HG03066 (cell line): Measurements from ENCODE around the gene TCF7L1.
"Not testable (repeated sequence)": the region's sequence is repeated elsewhere in the genome, so short reads cannot be mapped to it uniquely, and the experiment has no call there.

ENCODE experiments used
- ATAC-seq: cut with Tn5 transposase; IDR thresholded peaks from one replicate; pipeline ENCODE4 v1.9.1; 2021; ENCODE audit warnings: low read depth; ENCODE audit not compliant: unreplicated experiment

The TCF7L1 gene

GRCh38 chr2:85312404-85312803 is 179.2 kb downstream of the TCF7L1 start:
- no peak for ATAC-seq

- ATAC-seq = no peak
Measured at GRCh38 chr2:85314884-85315242, 181.7 kb downstream of the TCF7L1 start.

DNA sequence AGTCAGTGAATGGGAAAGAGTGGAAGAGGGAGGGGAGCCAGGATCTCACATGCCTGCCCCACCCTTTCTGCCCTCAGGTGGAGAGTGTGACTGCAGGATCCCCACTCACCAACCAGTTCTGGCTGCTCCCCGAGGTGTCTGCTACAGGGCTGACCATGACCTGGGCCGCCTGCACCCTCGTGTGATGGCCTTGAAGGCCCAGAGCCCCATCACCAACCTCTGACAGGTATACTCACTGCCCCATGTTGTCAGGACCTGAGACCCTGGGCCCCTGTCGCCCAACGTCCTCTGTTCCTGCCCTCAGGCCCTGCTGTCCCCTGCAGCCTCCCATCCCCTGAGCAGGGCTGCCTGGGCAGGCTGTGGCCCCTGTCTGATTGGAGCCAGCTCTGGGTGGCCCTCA is 182.7 kb downstream of the TCF7L1 start:
- not testable (repeated sequence) for ATAC-seq

- no peak for ATAC-seq
Measured at GRCh38 chr2:85318222-85319074, 185.3 kb downstream of the TCF7L1 start.

DNA sequence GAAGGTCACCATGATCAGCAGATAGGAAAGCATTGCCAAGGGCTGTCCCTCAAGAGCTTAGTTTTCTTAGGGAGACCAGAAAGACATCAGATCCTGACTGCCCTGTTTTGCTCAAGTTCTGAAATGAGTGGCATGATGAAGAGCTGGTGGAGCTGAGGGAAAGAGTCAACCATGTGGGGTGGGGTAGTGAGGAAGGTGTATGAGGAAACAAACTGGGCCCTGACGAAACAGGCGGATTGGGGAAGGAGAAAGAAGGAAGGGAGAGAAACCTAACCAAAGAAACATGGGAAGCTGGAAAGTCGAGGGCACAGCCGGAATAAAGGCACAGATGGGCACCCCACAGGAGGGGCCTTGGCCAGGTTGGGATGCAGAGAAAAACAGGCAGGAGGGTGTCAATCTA is 186.6 kb downstream of the TCF7L1 start:
- no peak for ATAC-seq

- ATAC-seq = no peak
Measured at GRCh38 chr2:85323351-85323987, 190.3 kb downstream of the TCF7L1 start.

DNA sequence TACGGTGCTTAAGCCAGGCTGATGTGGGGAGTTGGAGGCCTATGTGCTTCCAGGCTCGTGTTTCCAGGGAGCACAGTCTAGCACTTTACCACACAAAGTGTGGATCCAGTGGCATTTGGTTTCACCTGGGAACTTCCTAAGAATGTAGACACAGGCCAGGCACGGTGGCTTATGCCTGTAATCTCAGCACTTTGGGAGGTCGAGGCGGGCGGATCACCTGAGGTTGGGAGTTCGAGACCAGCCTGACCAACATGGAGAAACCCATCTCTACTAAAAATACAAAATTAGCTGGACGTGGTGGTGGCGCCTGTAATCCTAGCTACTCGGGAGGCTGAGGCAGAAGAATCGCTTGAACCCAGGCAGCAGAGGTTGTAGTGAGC is 190.8 kb downstream of the TCF7L1 start:
- not testable (repeated sequence) for ATAC-seq

DNA sequence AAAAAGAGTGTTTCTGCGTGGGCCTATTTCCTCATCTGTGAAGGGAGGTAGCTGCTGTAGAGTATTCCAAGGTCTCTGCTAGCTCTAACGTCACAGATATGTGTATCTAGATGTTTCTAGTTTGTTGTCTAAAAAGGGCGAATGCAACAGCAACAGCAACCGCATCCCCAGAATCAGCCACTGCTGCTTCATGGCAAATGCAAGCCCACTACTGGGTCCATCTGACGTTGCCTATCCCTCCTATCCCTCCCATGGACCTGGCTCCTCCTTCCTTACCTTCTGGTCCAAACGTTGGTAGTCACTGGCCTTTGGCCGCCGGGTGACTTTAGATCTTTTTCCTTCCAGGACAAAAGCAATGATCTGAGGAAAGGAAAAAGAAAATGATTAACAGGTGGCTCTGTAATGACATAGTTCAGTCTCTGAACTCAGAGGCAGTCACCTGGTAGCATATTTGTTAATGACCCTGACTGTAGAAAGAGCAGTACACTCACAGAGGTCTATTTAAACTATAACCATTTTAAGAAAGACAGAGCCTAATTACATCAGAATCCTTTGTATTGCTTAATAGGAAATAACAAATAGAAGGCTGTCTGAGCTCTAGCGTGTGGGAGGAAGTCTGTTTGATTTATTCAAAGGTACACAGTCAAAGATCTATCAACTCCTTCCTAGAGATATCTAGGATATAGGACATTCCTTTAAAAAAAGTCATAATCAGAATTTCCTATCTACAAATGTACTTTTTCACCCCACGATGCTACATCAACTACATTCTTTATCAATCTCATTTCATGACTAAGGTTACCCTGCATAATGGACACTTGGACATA is 191.7 kb downstream of the TCF7L1 start:
- ATAC-seq = no peak

- ATAC-seq = no peak
Measured at GRCh38 chr2:85325466-85325811, 192.2 kb downstream of the TCF7L1 start.

DNA sequence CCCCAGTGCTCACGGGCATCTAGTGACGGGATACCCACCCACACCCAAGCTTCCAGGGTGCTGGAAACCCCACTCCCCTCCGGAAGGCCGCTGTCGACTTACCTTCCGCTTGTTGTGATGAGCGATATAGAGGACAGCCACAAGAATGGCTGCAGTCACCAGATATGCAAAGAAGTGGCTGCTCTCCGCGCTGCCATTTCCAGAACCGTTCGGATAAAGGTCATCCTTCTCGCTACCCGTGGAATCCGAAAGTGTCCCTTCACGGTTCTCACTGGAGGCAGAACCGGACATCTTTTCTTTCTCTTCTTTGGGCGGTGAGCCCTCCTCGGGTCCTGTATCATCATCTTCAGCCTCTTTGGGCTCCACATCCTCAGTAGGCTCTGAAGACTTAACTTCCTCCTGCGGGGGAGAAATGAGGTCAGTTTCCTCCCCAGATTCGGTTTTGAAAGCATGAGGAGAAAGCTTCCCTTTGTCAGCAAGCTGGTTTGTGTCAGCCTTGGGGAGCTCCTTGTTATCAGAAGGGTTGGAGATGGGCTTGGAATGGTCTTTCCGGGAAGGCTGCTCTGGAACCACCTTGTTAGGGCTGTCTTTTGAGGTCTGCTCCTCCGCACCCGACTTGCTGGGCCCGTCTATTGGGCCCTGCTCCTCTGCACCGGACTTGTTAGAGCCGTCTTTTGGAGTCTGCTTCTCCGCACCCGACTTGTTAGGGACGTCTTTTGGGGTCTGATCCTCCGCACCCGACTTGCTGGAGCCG is 193.4 kb downstream of the TCF7L1 start:
- peak; percentile 30 for ATAC-seq

DNA sequence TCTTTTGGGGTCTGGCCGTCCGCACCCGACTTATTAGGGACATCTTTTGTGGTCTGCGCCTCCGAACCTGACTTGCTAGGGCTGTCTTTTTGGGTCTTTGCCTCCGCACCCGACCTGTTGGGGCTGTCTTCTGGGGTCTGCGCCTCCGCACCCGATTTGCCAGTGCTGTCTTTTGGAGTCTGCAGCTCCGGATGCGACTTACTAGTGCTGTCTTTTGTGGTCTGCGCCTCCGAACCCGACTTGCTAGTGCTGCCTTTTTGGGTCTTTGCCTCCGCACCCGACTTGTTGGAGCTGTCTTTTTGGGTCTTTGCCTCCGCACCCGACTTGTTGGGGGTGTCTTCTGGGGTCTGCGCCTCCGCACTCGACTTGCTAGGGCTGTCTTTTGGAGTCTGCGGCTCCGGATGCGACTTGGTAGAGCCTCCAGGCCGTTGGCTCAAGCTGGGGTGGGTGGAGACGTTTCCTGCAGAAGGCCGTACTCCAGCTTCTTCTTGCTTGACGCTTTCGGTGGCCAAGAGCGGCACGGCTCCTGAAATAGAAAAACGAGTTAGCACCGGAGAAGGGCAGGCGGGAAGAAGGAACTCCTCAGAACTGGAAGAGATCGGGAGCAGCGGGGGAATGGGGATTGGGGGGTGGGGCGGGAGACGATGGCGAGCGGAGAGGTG is 194.1 kb downstream of the TCF7L1 start:
- peak; percentile 33 for ATAC-seq

DNA sequence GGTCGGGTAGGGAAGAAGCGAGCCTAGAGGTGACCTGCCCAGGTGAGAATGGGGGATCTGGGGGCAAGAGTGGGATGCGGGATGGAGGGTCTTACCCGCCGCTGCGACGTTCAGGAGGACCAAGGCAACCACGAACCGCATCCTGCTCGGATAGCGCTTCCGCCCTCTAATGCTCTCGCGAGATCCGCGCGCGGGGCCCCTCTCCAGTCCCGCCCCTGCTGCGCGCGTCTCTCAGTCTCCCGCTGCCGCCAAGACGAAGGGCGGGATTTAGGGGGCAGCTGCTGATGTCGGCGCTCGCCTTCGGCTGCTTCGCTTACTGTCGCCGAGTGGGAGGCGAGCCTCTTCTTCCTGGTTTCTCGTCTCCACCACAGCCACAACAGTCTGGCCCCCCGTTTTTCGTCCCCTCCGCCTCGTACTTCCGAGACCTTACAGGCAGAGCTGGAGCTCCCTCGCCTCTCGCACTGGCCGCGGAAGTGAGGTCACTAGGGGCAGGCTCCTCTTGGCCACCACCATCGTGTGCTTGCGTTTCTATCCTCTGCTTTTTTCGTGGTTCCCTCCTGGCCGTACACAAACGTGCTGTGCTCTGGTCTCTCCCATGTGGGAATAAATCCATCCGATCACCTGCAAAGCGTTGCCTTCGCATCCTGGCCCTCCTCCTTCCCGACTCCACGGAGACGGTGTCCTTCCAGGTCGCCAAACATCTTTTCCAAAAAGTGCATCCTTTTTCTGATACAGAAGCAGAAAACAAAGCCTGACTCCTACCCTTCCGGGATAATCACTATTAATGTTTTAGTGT is 194.8 kb downstream of the TCF7L1 start, which contains the start of gene TGOLN2:
TSS of gene TGOLN2 (minus strand) at position 168 of the 796 bp plus-strand sequence. CDS start at position 141, 27 bp downstream.
- peak; percentile 80 for ATAC-seq

DNA sequence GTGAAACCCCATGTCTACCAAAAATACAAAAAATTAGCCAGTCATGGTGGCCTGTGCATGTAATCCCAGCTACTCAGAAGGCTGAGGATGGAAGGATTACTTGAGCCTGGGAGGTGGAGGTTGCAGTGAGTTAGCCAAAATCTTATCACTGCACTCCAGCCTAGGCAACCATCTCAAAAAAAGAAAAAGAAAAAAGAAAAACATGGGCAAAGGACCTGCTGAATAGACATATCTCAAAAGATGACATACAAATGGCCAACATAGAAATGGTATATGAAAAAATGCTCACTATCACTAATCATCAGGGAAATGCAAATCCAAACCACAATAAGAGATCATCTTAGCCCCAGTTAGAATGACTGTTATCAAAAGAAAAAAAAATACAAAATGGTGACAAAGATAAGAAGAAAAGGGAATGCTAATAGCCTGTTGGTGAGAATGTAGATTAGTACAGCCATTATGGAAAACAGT is 196.0 kb downstream of the TCF7L1 start:
- no peak for ATAC-seq

GRCh38 chr2:85329701-85330100 is 196.5 kb downstream of the TCF7L1 start:
- ATAC-seq = not testable (repeated sequence)

GRCh38 chr2:85330839-85331636 is 197.8 kb downstream of the TCF7L1 start:
- ATAC-seq = no peak

DNA sequence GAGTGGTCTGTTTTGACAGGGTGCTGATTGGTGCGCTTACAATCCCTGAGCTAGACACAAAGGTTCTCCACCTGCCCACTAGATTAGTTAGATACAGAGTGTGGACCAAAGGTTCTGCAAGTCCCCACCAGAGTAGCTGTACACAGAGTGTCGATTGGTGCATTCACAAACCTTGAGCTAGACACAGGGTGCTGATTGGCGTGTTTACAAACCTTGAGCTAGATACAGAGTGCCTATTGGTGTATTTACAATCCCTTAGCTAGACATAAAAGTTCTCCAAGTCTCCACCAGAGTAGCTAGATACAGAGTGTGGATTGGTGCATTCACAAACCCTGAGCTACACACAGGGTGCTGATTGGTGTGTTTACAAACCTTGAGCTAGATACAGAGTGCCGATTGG is 200.7 kb downstream of the TCF7L1 start:
- not testable (repeated sequence) for ATAC-seq

GRCh38 chr2:85334928-85335327 is 201.7 kb downstream of the TCF7L1 start:
- no peak for ATAC-seq
